NT2/D1 (cell line): Measurements from ENCODE around the gene ENOX1.

ENCODE experiments used
- SUZ12 ChIP-seq: IDR thresholded peaks from 2 replicates; pipeline ENCODE4 v1.6.1; 2011; ENCODE audit not compliant: insufficient read length, insufficient read depth; ENCODE audit errors: extremely low read depth
- YY1 ChIP-seq: IDR thresholded peaks from 2 replicates; pipeline ENCODE4 v1.6.1; 2011; ENCODE audit not compliant: insufficient read length, insufficient read depth
- ZNF274 ChIP-seq: IDR thresholded peaks from 2 replicates; pipeline ENCODE4 v1.6.1; 2011; ENCODE audit warnings: mild to moderate bottlenecking, low read depth, low read length

DNA sequence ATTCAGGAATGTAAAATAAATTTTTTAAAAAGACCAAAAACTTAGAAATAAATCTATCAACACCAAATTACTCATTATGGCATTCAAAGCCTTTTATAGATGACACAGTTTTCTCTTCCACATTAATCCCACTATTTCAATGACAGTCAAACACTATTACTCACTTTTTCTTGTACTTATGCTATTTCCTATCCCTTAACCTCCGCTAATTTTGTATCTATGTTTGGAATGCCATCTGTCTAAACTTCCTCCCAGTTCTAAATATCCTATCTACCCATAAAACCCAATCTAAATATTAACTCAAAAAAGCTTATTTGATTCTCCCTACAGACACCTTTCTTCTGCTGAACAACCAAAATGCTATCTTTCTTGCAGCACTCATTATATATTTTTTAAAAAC is 203.5 kb downstream of the ENOX1 start:
- no peak for TF ChIP-seq YY1
- no peak for TF ChIP-seq ZNF274
- no peak for TF ChIP-seq SUZ12
